Measurements from ENCODE around the gene ACACA.

ACACA gene

GRCh38 chr17:37388266-37388665, 18.4 kb downstream of the ACACA start:
- POLR2A ChIA-PET, result interaction anchor here (0.6 kb wide), 1 partner anchor 70 kb away, joined by 3 read pairs; no protein-coding TSS in a partner anchor
- no peak for TF ChIP-seq CTCF (IDR thresholded peaks at IDR 0.05; ENCODE audit: insufficient read depth, low read length, missing control alignments)
- CTCF ChIA-PET, result interaction anchor here (0.5 to 12.0 kb wide), 5 partner anchors 10 to 905 kb away, joined by 3 to 189 read pairs (median 3); partner anchors contain the start of genes C17orf78 and SYNRG
- H3K4me3 ChIP-seq (ENCODE audit: low read depth, low read length), result no peak overlapping the region
- peak; percentile 52 for DNase-seq (ENCODE audit: low read depth, low spot score)

DNA sequence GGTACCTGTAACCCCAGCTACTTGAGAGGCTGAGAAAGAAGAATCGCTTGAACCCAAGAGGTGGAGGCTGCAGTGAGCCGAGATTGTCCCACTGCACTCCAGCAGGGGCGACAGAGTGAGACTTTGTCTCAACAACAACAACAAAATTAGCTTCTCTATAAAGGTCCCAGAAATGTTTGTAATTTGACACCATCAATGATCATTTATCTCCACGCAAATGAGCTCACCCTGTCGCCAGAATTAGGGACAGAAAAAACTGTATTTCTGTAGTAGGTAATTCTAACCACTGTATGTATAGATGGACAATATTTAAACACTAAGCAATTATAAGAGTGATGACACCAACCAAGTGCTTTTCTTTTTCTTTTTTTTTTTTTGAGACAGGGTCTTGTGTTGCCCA, 20.2 kb downstream of the ACACA start:
- H3K4me3 ChIP-seq (ENCODE audit: low read depth, low read length), result no peak overlapping the region
- ChIA-PET POLR2A (no interaction called here), CTCF (interaction anchor here (1.6 to 12.0 kb wide), 3 partner anchors 11 to 12 kb away, joined by 8 to 189 read pairs (median 14); partner anchors contain the start of gene C17orf78)
- no peak for DNase-seq (ENCODE audit: low read depth, low spot score)
- no peak for TF ChIP-seq CTCF (IDR thresholded peaks at IDR 0.05; ENCODE audit: insufficient read depth, low read length, missing control alignments)

DNA sequence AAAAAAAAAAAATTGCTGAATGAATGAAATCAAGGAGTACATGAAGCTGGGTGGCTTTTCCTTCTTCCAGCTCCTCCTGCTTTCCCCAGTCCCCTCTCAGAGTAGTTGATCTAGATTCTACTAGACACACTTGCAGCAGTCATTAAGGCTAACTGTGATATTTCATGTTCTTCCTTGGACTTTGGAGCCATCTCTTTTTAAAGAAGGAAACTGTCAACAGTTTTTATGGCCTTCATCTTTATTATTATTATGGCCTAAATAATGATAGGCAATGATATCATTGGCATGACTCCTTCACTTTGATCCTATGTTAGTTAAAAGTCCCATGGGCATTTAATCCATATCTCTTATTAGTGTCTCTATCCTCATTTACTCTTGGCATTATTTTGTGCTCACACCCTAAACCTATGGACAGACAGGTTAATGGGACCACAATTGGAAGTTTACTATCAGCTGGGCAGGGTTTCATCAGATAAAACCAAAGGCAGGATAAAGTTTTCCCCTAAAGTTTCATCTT, 21.1 kb downstream of the ACACA start:
- no peak overlapping the region for H3K4me3 ChIP-seq (ENCODE audit: low read depth, low read length)
- ChIA-PET POLR2A (no interaction called here), CTCF (interaction anchor here (1.6 to 12.0 kb wide), 2 partner anchors 10 to 12 kb away, joined by 8 to 189 read pairs; partner anchors contain the start of gene C17orf78)
- no peak for DNase-seq (ENCODE audit: low read depth, low spot score)
- TF ChIP-seq CTCF (IDR thresholded peaks at IDR 0.05; ENCODE audit: insufficient read depth, low read length, missing control alignments), result no peak

- ChIA-PET POLR2A (no interaction called here), CTCF (interaction anchor here (1.6 to 12.0 kb wide), 2 partner anchors 9 to 13 kb away, joined by 8 to 189 read pairs; partner anchors contain the start of gene C17orf78)
- no peak for DNase-seq (ENCODE audit: low read depth, low spot score)
- no peak overlapping the region for H3K4me3 ChIP-seq (ENCODE audit: low read depth, low read length)
- TF ChIP-seq CTCF (IDR thresholded peaks at IDR 0.05; ENCODE audit: insufficient read depth, low read length, missing control alignments), result no peak
These were observed 22.0 kb downstream of the ACACA start for GRCh38 chr17:37384560-37385149.

DNA sequence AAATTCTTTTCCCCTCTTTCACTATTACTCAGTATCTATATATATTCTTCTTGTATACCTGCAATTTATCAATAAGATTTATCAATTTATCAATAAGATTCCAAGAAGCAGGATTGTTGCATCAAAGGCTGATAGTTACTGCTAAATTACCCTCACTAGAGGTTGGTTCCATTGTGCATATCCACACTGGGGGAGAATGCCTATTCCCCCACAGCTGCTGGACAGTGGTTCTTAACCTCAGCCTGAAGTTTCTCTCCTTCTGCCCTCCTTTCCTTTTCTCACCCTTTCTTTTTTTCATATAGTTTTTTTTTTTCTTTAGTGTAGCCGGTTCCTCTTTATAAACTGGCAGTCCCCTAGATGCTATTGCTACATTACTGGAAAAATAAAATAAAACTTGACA, 24.6 kb downstream of the ACACA start:
- POLR2A ChIA-PET, result no interaction called here
- no peak for DNase-seq (ENCODE audit: low read depth, low spot score)
- no peak for TF ChIP-seq CTCF (IDR thresholded peaks at IDR 0.05; ENCODE audit: insufficient read depth, low read length, missing control alignments)
- H3K4me3 ChIP-seq (ENCODE audit: low read depth, low read length), result no peak overlapping the region
- CTCF ChIA-PET, result interaction anchor here (1.2 to 2.2 kb wide), 2 partner anchors 9 to 10 kb away, joined by 3 to 25 read pairs; no protein-coding TSS in a partner anchor

DNA sequence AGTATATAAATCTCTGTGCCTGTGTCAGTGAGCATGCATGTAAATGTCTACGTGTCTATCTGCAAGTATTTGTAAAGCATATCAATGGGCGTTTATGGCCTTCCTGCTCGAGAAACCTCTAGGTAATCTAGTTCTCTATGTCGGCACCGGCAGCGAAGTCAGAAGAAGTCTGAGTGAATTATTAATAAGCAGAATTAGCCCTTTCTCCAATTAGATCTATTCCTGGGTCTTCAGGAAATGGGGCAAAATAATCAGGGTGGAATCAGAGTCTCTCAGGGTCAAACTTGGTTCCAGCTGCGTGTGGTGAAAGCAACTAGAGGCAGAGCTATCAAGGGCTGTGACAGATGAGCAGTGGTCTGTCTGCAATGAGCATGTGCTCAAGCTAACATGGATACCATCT, 30.9 kb downstream of the ACACA start, which contains the start of gene C17orf78:
Gene C17orf78, plus strand, starts transcription at position 280 of the 400 bp plus-strand sequence. Its CDS starts 108 bp downstream, at position 388.
- POLR2A ChIA-PET, result no interaction called here
- no peak for TF ChIP-seq CTCF (IDR thresholded peaks at IDR 0.05; ENCODE audit: insufficient read depth, low read length, missing control alignments)
- no peak for DNase-seq (ENCODE audit: low read depth, low spot score)
- CTCF ChIA-PET, result interaction anchor here (1.3 to 8.7 kb wide), 12 partner anchors 8 to 774 kb away, joined by 3 to 189 read pairs (median 7); no protein-coding TSS in a partner anchor
- H3K4me3 ChIP-seq (ENCODE audit: low read depth, low read length), result no peak within 1 kb of the TSS
